MM.1S (cell line): Measurements from ENCODE around the gene NCOA5.

Experiments used
- CTCF ChIP-seq: fragments of 300-600 bp; sonication (generic); IDR thresholded peaks from 2 replicates; pipeline ENCODE4 v1.5.1; 2016; ENCODE audit warnings: antibody characterized with exemption, low read length, mixed read lengths
- EZH2 ChIP-seq: fragments of 300-600 bp; sonication (generic); optimal IDR thresholded peaks from 2 replicates; pipeline ENCODE3; 2017; ENCODE audit warnings: low read depth, mild to moderate bottlenecking, antibody characterized with exemption, low read length, mixed read lengths
- EZH2phosphoT487 ChIP-seq: fragments of 300-600 bp; sonication (generic); IDR thresholded peaks from 2 replicates; pipeline ENCODE4 v1.6.1; 2018; ENCODE audit warnings: antibody characterized with exemption, low read length

GRCh38 chr20:46063151-46063550 lies 26.6 kb downstream of the NCOA5 start:
- no peak for TF ChIP-seq CTCF
- no peak for TF ChIP-seq EZH2
- no peak for TF ChIP-seq EZH2phosphoT487
